Activated CD4-positive, alpha-beta T cell treated with anti-CD3 and anti-CD28 coated beads for 24 hours (primary cell): ENCODE results near the gene SRCIN1.

Source experiments
- DNase-seq, 2 donors: peaks; one replicate each; pipeline ENCODE4 v3.0.0-alpha.2; 2020; ENCODE audit warnings: low read depth in 2 of 2

The SRCIN1 gene

DNA sequence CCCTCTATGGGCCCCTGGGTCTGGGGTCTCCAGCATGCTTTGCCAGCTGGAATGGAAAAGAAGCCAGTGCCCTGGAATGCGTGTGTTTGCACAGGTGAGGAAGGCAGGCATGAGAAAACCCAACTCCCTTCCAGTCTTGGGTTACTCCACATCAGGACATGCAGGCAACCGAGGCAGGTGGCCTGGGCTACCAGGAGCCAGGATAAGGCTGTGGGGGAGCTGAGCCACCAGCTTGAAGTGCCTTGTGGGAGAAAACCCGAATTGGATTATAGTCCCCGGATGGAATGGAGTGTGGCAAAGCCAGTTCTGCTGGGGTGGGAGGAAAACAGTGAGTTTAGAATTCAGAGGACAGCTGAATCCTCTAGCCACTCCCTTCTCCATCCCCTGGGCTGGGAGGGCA is 7.2 kb downstream of the SRCIN1 start:
- no peak for DNase-seq

GRCh38 chr17:38597375-38597774 is 8.4 kb downstream of the SRCIN1 start:
- DNase-seq, result no peak

DNA sequence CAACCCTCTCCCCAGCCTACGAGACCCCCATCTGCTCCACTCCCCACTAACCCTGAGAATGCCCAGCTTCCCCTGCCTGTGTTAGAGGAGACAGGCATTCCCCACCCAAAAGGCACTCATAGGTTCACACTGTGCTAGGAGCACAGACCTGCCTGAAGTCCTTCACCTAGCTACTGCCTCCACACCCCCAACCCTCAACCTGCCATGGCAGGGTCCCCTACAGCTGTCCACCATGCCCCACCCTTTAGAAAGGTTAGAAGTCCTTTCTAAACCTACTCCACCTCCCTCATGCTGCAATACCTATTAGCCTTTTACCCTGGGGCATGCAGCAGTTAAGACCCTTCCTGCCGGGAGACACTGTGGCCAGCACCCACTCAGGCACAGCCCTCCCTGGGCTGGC is 9.1 kb downstream of the SRCIN1 start:
- DNase-seq, result no peak

DNA sequence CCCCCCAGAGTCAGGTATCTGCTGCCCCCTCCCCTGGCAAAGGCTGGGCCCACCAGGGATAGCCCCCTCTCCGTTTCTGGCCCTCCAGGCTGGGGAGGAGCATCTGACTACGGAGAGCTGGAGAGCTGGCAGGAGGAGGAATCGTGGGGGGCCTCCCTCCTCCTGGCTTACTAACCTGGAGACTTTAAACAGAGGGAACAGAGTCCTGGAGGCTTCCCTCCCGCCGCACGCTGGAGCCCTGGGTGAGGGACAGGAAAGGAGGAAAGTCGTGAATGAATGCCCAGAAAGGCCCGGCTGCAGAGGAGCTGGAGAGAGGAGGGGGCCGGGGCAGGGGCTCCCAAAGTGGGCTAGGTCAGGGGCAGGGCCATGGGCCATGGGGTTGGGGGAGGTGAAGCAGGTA is 9.9 kb downstream of the SRCIN1 start:
- no peak for DNase-seq

DNA sequence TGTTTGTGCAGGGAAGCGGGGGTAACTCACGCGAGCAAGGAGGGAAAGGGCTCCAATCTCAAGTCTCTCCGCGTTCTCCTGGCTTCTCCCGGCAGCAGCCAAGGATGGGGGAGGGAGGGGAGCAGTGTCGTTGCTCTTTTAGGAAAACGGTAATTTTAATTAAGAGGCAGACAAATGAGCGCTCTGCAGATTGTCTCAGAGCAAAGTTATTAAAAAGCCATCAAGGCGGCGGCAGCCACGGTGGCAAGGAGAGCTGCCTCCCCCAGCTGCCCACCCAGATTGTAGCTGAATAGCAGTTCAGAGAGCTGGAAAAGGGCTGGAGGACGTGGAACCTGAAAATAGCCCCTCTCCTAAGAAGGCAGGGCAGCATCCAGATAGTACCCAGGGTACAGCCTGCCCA is 11.6 kb downstream of the SRCIN1 start:
- no peak for DNase-seq

- DNase-seq, result no peak
Observed at GRCh38 chr17:38592487-38592886, 13.3 kb downstream of the SRCIN1 start.

DNA sequence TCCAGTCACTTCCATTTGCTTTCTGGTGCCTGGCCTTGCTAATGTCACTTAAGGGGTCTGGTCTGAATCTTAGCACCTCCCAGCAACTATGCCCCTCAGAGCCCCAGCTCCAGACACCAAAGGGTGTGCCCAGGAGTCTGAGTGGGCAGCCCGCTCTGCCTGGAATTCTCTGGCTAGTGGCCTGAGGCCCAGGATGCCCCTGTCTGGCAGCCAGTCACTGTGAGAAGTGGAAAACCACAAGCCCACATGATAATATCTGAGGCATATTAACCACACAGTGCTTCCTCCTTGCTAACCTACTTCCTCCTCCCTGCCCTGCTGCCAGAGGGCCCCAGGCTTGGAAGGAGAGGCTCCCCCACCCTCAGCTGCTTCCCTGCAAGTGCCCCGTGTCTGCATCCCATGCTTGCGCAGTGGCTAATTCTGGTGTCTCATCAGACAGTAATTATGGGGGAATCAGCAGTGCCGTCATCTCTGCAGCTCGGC is 14.0 kb downstream of the SRCIN1 start:
- DNase-seq, result no peak

DNA sequence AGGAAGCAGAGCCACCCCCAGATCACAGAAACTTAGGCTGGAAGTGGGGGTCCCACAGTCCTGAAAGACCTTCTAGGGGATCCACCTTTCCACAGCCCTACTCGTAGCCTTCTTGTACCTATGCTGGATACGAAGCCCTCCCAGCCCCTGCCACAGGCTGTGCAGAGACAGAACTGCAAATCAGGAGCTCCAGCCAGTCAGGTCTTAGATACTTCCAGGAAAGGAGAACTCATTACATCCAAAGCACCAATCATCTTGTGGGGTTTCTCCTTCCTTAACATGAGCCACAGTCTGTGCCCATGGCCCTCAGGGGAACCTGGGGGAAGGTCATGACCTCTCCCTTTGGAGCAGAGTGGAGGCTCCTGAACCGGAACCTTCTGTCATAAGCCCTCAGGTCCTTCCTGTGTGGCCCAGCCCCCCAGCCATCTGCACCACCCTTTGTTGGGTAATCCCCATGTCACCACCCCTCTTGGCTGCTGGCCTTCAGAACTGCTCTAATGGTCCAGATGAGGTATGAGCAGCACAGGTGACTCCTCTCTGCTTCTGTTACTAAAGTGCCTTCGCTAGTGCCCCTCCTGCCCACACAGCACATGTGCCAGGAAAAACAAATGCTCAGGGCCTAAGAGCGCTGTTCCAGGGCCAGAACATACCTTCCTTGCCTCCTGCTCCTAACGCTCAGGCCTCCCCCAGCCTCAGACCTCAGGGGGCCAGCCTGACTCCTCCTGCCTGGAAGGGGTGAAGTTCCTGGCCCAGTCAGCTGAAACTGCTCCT is 14.6 kb downstream of the SRCIN1 start:
- DNase-seq, result no peak

DNA sequence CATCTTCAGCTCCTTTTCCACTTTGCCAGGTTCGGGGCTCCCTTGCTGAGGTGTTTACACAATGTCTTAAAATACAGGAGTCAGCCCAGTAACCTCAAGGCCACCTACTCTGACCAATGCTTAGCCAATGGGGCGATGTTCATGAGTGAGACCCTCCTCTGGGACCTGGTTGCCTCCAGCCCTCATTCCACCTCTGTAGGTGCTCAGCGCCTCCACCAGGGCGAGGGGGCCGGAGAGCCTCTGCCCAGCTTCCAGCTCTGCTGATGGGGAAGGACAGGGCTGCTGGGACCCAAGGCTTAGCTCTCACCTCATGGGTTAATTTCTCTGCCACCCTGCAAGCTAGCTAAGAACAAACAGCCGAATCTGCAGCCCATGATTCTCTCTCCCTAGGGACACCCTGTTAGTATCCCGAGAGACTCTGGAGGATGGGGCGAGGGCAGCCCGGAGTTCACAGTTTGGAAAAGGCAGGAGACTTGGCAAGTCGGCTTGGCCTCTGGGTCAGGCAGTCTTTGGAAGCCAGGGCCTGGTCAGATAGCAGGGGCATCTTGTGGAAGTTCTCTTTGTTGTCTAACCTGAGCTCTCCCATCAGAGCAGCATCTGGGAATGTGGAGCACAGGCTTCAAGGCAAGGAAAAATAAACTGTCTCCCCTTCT is 16.2 kb downstream of the SRCIN1 start:
- DNase-seq, result no peak

GRCh38 chr17:38588788-38589174 is 17.0 kb downstream of the SRCIN1 start:
- no peak for DNase-seq

DNA sequence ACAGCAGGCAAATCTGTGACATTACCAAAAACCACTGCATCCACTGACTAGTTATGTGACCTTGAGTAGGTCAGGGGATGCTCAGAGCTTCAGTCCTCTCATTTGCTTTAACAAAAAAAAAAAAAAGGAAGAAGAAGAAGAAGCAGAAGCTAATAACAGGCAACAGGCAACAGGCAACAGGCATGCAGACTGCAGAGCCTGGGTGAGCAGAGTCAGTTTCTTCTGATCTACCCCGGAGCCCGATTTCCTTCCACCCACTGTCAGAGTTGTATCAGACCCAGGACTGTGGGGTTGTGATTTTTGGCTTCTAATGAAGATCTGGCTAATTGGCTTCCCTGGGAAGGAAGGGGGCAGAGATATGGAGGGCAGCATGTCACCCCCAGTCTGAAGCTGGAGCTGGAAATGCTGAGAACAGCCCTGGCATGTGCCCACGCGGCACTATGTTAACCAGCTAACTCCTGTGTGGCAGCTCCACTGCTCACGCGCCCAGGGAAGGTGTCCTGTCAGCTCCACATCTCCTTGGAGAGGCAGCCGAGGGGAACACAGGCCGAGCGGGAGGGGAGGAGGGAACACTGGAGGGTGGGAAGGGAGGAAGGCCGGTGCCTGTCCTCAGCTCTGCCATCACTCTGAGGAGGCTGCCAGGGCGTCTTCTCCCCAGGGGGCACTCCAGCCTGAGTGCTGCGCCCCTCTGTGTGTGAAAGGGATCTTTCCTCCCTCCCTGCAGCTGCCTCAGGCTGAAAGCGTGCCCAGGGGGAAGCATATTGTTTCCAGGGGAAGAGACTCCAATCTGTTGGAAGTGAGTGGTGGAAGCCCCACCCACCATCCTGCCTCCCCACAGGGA is 17.6 kb downstream of the SRCIN1 start:
- DNase-seq, result no peak

DNA sequence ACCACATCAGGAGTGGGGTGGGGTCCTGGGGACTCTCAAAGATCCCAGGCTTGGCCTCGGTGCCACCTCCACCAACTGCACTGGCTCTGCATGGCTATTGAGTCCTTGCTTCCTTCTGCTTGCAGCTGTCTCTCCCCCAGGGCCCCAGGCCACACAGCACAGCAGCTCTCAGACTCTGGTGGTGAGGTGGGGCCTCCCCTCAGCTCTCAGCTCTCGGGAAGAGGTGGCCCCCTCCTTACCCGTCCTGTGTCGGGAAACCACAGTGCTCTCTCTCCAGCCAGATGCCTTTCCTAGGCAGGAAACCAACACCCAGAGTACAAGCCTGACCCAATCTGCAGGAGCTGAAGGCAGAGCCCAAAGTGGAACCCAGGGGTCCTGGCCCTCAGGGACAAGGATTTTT is 18.5 kb downstream of the SRCIN1 start:
- DNase-seq, result no peak

DNA sequence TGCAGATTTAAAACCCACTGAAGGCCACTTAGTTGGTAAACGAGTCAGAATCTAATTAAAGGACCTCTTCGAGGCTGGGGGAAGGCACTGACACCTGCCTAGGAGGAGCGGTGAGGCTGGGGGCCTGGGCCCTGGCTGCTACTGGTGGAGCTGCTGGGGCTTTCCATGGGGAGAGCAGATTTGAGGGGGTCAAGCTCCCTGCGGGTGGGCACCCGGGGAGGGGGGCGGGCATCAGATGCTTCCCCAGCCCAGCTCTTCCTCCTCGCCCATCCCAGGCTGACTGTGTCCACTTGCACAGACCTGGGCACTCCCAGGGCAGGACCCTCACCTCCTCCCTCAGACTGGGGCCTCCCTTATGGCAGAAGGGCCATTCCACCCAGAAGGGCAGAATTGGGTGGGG is 19.0 kb downstream of the SRCIN1 start:
- DNase-seq, result no peak

GRCh38 chr17:38585918-38586529 is 19.7 kb downstream of the SRCIN1 start:
- no peak for DNase-seq

- no peak for DNase-seq
Observed at GRCh38 chr17:38585056-38585917, 20.5 kb downstream of the SRCIN1 start.

DNA sequence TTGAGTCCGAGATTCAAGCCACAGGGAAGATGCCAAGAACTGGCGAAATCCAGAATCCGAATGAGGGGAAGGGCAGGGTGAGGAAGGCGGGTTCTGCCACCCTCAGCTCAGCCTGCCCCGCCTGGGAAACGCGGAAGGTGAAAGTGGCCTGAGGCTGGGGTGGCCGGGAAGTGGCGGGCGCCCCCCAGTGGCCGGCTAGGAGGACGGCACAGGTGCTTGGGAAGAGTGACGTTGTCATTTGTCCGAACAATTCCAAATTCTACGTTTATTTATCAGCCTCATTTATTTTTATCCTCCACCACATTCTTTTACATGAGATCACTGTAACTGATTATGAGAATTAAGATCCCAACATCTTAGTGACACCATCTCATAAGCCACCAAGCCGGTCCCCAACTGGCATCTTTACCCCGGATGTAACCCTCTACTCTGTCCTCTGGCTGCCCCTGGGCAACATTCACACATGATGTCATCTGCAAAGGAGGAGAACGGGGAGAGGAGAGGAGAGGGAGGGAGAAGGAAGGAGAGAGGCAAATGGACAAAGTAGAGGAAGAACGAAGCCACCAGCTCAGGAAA is 21.3 kb downstream of the SRCIN1 start:
- peak; percentile 42 to 50 for DNase-seq

DNA sequence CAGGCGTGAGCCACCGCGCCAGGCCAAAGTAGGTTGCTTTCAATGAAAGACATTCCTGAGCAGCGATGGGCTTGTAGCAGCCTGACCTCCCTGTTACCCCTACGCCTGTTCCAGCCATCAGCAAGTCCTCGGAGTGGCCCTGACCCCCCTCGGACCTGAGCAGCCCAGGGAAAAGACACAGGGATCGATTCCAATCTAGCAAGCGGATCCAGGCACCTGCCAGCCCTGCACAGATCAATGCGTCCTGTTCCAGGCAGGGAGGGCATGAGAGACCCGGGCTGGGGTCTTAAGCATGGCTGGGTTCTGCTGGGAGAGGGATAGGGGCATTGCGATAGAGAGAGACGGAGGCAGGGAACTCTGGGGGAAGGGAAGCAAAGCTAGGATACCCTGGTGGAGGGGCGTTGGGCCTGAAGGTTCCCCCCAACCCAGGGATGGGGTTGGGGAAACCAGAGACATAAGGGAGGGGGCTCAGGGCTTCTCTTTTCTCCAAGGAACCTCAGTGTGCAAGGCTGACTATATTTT is 21.9 kb downstream of the SRCIN1 start:
- DNase-seq, result no peak

GRCh38 chr17:38583176-38583575 is 22.6 kb downstream of the SRCIN1 start:
- DNase-seq, result no peak

- DNase-seq, result no peak
Observed at GRCh38 chr17:38582069-38582468, 23.7 kb downstream of the SRCIN1 start.

DNA sequence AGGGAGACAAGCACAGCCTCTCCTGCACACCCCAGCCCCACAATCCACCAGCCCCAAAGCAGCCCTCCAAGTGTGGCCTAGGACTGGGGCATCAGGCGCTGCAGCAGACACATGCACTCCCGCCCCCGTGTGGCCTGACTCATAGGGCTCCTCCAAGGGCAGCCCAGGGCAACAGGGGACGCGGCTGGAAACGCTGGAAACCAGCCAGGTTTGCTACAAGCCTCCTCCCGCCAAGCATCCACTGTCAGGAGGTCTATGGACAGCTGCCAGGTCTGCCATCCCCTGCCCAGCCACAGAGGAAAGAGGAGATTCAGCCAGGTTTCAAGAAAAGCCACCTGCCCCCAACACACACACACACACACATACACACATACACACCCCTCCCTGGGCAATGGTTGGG is 25.8 kb downstream of the SRCIN1 start:
- DNase-seq, result peak in 1 of 2 donors; percentile 22

DNA sequence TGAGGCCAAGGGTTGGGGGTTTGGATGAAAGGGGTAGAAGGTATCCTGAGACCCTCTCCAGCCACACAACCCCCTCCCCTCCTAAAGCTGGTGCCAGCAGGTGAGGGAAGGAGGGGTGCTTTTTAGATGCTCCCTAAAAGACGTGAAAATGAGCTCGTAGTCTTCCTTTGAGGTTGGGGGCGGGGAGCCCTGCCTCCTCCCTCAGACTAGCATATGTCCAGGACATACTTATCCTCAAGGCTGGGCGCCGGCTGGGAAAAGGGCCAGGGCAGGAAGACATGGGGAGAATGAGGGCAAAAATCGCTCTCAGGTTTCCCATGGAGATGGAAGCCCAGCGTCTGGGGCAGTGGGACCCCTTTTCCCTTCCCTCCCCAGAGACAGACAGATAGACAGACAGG is 26.7 kb downstream of the SRCIN1 start:
- DNase-seq, result no peak
